ENCODE data around the gene PRKCH.

DNA sequence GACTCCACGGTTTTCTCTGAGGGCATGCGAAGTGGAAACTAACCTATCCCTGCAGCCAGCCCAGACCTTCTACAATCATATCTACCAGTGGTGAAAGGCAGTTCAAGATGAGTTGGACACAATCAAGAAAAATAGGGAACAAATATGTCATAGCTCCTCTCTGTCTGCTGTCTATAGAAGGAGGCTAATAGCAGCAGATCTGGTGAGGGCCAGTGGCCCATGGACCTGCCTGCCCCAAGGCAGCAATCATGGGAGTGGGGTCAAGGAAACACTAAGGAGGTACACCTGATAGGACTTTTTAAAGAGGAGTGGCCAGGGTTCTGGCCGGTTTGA lies 149.5 kb downstream of the PRKCH start:
- TF ChIP-seq ZKSCAN8 (CRISPR knock-in tag; IDR thresholded peaks at IDR 0.05) (no peak), POLR2A (conservative IDR thresholded peaks at IDR 0.05) (no peak)
